ENCODE data around the gene DRG2.

Gene DRG2

GRCh38 chr17:18107061-18107790, 19.5 kb downstream of the DRG2 start:
- DNase-seq, result no peak
- Histone ChIP-seq H3K36me3 (replicated peaks) (peaks cover 3% of the 10 kb centered on the region), H3K4me3 (ENCODE audit: low read depth, low read length) (no peak overlapping the region), H3K27ac (no peak overlapping the region), H3K27me3 (replicated peaks) (no peaks in the 10 kb centered on the region)
- in situ Hi-C loops (cut with HindIII; ENCODE audit: low pct_ligation_motif_present, low sequenced_read_pairs), result no loop called here
- TF ChIP-seq CTCF (IDR thresholded peaks at IDR 0.05; ENCODE audit: low read depth, low read length, missing control alignments), result no peak

DNA sequence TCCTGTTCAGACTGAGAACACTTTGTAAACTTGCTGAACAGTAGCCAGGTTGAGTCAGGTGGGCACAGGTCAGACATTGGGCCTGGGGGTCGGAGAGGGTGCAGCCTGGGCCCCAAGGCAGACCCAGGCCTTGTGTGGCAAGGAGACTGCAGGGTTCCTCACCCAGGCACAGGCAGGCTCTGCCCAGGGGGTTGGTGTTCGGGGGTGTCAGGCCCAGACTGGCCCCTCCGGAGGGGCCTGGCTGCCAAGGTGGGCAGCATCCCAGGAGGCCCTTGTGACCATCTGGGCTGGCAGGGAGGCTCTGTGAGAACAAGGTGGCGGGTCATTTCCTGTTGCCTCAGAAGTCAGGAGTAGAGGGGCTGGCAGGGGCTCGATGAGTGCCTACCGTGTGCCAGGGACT, 20.2 kb downstream of the DRG2 start:
- no peak overlapping the region for H3K4me3 ChIP-seq (ENCODE audit: low read depth, low read length)

DNA sequence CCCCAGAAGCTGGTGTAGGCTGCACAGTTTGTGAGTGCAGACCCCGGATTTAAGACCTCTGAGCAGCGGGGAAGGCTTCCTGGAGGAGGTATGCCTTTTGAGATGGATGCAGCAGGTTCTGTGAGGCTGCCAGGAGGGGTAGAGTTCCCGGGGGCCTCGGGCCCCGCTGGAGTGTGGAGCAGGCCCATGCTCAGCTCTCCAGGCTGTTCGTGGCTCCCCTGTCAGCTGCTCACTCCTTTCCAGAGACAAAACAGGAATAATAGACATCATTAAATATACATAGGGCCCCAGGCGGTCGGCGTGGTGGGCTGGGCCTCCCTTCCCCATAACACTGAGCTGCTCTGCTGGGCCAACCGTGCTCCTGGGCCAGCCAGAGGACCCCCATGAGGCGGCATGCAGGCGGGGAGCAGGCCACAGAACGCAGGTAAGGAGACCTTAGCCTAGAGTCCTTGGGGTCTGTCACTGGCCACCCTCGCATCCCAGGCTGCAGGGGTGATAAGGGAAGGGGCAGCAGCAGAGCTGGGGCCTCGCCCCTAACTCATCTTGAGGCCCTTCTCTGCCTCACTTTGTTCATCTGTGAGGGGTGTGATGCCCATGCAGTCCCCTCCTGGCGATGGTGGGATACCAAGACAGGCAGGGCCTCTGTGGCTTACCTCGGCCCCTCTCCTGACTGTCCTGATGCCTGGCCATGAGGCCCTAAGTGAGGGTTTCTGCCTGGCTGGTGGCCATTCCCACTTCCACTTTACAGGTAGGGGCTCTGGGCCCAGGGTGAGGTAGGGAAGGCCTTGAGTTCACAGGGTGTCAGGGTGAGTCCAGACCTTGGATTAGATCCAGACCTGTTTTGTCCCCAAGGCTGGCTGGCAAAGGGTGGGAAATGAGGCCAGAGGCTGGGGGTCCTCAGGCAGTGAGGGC, 20.9 kb downstream of the DRG2 start, which contains the start of gene MYO15A:
Gene MYO15A, plus strand, starts transcription at position 356 of the 912 bp plus-strand sequence. CDS start 10,045 bp downstream, outside the sequence.
- no peaks in the 10 kb centered on the region for H3K27me3 ChIP-seq (replicated peaks)
- no peak for TF ChIP-seq CTCF (IDR thresholded peaks at IDR 0.05; ENCODE audit: low read depth, low read length, missing control alignments)
- in situ Hi-C loops (cut with HindIII; ENCODE audit: low pct_ligation_motif_present, low sequenced_read_pairs), result no loop called here
- no peak within 1 kb of the TSS for H3K4me3 ChIP-seq (ENCODE audit: low read depth, low read length)
- DNase-seq, result no peak
- peaks cover 3% of the 10 kb centered on the region for H3K36me3 ChIP-seq (replicated peaks)
- no peak within 1 kb of the TSS for H3K27ac ChIP-seq

More for the DNA sequence above, 20.2 kb downstream of the DRG2 start:
- no peak for DNase-seq
- Histone ChIP-seq H3K27ac (no peak overlapping the region), H3K36me3 (replicated peaks) (peaks cover 3% of the 10 kb centered on the region), H3K27me3 (replicated peaks) (no peaks in the 10 kb centered on the region)
- no peak for TF ChIP-seq CTCF (IDR thresholded peaks at IDR 0.05; ENCODE audit: low read depth, low read length, missing control alignments)
- in situ Hi-C loops (cut with HindIII; ENCODE audit: low pct_ligation_motif_present, low sequenced_read_pairs), result no loop called here

DNA sequence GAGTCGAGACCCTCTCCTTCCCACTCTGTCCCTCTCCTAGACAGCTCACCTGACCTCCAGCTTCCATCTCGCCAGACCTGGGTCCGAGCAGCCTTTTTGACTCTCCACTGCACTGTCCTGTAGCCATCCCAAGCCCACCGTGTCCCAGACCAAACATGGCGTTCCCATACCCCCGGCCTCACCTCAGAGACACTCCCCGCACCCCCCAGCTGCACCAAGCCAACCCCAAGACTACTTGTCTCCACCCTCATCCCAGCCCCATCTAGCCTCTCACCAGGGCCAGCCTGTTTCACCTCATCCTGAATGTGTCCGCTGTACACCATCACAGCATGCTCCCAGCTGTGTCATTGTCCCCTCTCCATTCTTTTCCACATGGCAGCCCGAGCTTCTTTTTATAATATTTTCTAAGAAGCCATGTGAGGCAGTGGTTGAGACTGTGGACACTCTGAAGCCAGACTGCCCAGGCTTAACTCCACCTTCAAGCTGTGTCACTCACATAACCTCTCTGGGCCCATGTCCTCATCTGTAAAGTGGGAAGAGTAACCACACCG, 22.3 kb downstream of the DRG2 start:
- Histone ChIP-seq H3K4me3 (ENCODE audit: low read depth, low read length) (no peak overlapping the region), H3K36me3 (replicated peaks) (peaks cover 3% of the 10 kb centered on the region), H3K27me3 (replicated peaks) (no peaks in the 10 kb centered on the region), H3K27ac (no peak overlapping the region)
- in situ Hi-C loops (cut with HindIII; ENCODE audit: low pct_ligation_motif_present, low sequenced_read_pairs), result no loop called here
- no peak for TF ChIP-seq CTCF (IDR thresholded peaks at IDR 0.05; ENCODE audit: low read depth, low read length, missing control alignments)
- no peak for DNase-seq

DNA sequence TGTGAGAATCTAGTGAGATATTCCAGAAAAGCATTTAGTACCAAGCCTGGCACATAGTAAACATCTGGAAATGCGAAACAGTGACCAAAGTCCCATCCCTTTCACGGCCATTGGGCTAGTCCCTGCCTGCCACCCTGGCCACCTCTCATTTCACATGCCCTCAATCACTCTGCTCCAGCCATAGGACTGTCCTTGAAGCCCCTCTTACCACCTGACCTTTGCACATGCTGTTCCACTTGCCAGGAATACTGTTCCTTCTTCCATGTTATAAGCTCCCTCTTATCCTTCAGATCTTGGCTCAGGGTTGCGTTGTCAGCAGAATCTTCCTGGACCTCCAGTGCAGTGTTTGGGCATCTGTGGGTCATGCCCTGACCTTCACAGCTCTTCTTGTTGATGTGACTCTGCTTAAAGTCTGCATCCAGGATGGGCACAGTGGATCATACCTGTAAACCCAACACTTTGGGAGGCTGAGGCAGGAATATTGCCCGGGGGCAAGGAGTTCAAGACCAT, 22.9 kb downstream of the DRG2 start:
- DNase-seq, result no peak
- H3K4me3 ChIP-seq (ENCODE audit: low read depth, low read length), result no peak overlapping the region
- no peak for TF ChIP-seq CTCF (IDR thresholded peaks at IDR 0.05; ENCODE audit: low read depth, low read length, missing control alignments)
- H3K36me3 ChIP-seq (replicated peaks), result peaks cover 3% of the 10 kb centered on the region
- no peak overlapping the region for H3K27ac ChIP-seq
- in situ Hi-C loops (cut with HindIII; ENCODE audit: low pct_ligation_motif_present, low sequenced_read_pairs), result no loop called here
- no peaks in the 10 kb centered on the region for H3K27me3 ChIP-seq (replicated peaks)
